GM18526 (cell line): ENCODE results near the gene RPN1.

Experiments used
- POLR2A ChIP-seq: IDR thresholded peaks from 3 replicates; pipeline ENCODE4 v1.6.1; 2011; ENCODE audit not compliant: insufficient read length; ENCODE audit errors: extremely low read depth

Gene RPN1

DNA sequence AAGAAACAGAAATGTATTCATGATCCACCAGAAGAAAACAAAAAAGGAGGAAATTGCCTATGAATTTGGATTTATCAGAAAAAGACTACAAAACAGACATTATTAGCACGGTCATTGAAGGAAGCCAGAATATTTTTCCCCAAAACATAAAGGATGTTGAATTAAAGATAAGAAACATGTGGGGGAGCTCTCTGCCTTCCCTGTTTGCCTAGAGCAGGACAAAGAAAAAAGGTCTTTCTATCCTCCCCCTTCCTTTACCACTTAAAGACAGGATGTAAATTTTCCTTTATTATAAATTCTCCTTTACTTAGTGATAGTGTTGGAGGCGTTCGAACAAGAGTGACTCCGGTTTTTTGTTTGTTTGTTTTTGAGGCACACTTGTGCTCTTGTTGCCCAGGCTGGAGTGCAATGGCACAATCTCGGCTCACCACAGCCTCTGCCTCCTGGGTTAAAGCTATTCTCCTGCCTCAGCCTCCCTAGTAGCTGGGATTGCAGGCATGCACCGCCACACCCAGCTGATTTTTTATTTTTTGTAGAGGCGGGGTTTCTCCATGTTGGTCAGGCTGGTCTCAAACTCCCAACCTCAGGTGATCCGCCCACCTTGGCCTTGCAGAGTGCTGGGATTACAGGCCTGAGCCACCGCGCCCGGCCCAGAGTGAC, 14.9 kb upstream of the RPN1 start:
- TF ChIP-seq POLR2A = no peak

DNA sequence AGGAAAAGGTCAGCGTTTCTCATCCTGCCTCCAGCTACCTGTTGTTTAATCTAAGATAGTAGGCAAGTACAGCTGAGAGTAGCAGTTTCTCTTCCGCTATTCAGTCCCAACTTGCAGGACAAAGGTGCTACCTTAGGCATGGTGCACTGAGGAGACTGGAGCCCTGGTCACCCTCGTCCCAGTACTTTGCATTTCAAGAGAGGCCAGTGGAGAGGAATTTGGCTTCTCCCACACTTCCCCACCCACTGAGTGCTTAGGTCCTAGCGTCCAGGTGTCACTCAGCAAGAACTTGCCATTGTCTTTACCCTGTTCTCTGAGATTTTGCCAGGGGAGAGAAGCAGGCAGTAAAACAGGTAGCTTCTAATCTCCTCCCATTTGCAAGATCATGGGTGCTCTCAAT, 12.5 kb upstream of the RPN1 start:
- no peak for TF ChIP-seq POLR2A

DNA sequence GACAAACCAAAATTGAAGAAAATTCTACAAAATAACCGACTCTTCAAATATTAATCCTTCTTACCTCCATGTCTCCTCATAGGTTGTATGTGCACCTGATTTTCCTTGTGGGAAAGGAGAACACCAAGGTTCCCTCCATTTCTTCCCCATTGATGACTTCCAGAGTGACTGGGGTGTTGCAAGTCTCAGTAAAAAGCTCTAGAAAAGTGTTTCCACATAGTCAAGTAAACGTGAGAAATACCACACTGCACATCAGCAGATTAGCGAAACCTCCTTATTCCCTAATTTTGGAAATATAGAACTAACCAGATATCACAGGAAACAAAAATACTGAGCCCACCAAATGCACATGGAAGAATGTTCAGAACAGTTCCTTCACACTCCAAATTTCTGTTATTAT, 4.9 kb upstream of the RPN1 start:
- TF ChIP-seq POLR2A = no peak

DNA sequence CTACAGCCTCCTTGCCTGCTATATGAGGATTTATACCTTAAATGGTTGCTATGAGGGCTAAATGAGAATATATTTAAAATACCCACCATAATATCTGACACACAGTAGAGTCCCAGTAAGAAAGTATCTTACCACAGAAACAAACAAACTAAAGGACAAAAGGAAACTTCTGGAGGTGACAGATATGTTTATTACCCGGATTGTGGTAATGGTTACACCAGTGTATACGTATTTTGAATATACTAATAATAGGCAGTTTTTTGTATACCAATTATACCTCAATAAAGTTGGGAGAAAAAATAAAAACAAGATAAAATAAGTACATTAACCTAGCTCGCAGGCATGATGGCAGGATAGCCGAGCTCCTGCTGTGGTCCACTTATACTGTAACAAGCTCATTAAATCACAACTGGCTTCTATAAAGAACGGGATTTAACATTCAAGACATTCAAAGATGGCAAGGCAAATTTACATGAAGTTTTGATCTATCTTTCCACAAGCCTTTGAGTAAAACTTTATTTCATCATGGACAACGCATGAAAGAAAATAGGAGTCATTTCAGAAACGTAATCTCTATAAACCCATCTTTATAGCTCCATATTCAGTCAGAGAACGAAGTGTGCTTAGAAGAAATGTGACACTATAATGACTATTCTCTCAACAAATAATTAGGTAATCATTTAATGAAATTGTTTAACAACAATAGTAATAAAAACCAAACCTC, 1.5 kb downstream of the RPN1 start:
- TF ChIP-seq POLR2A = no peak

DNA sequence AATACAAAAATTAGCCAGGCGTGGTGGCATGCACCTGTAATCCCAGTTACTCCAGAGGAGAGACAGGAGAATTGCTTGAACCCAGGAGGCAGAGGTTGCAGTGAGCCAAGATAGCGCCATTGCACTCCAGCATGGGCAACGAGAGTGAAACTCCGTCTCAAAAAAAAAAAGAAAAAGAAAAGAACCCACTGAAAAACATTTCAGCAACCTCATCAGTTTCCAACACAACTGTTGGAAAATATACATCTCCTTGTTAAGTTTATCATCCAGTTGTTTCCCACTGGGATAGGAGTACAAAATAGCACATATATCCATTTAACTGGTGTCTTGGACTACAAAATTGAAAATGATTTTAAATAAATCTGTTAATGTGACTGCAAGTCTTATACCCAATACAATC, 2.2 kb downstream of the RPN1 start:
- no peak for TF ChIP-seq POLR2A

DNA sequence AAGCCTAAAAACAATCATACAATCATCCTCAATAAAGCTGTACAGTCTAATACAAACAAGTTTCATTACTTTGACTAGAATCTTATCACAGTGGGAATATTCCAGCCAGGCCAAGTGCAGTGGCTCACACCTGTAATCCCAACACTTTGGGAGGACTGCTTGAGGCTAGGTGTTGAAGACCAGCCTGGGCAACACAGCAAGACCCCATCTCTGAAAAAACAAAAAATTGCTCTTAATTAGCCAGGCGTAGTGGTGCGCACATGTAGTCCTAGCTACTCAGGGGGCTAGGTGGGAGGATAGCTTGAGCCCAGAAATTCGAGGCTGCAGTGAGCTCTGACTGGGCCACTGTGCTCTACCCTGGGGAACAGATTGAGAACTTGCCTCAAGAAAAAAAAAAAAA, 3.3 kb downstream of the RPN1 start:
- no peak for TF ChIP-seq POLR2A

DNA sequence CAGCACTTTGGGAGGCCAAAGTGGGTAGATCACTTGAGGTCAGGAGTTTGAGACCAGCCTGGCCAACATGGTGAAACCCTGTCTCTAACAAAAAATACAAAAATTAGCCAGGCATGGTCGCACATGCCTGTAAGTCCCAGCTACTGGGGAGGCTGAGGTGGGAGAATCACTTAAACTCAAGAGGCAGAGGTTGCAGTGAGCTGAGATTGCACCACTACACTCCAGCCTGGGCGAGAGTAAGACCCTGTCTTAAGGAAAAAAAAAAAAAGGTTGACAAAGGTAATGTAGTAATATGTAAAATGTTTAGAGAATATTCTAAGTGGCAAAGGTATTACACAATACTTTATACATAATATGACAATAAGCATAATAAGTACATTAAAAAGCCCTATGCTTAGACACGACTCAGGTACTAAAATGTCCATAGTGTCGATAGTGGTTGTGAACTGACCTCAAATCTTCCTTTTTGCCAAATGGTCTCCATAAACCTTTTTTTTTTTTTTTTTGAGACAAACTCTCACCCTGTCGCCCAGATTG, 16.5 kb downstream of the RPN1 start:
- no peak for TF ChIP-seq POLR2A

DNA sequence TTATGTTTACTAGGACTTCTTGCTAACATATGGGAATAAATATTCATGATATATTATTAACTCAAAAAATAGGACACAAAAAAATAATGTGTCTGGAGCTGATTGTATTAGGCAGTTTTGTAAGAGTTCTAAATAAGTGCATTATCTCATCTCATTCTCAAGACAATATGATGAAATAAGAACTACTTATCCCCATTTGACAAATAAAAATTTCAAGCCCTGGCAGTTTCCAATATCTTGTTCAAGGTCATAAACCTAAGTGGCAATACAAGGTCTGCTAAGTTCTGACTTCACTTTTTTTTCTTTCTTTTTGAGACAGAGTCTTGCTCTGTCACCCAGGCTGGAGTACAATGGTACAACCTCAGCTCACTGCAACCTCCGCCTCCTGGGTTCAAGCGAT, 18.3 kb downstream of the RPN1 start:
- no peak for TF ChIP-seq POLR2A

DNA sequence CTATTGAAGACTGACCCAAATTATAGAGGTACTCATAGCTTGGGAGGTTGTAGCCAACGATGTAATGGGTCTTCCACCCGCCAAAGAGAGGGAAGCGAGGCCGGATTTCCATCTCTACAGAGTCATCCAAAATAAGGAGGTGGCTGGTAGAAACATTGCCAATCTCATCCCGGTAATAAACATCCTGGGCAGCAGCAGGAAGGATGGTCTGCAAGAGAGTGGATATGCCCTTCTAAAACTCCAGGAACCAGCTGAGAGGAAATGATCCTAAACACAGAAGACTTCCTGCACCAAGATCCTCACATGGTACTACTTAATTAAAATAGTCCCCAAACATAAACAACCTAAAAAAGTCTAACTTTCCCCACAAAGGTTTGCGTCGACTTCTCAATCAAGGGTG, 20.7 kb downstream of the RPN1 start:
- TF ChIP-seq POLR2A = no peak

DNA sequence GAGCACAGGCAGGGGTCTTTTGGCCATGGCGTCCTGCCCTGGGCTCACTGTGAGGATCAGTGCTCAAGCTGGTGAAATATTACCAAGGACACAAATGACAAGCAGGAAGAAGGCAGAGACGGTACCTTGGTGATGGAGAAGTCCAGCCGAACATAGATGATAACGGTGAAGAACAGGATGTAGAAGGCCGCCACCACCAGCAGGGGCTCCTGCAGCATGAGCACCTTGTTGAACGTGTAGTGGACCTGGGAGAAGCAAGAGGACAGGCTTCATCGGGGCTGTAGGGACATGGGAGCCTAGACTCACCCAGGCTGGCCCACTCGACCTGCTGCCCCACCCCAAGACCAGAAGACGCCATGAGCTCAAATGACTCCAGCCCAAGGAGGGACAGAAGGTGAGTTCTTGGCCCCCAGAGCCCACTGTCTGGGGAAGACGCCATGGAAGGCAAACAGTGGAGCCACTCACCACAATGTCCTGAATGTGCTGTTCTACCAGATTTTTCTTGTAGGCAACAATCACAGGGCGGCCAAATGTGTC, 25.1 kb downstream of the RPN1 start:
- TF ChIP-seq POLR2A = no peak

DNA sequence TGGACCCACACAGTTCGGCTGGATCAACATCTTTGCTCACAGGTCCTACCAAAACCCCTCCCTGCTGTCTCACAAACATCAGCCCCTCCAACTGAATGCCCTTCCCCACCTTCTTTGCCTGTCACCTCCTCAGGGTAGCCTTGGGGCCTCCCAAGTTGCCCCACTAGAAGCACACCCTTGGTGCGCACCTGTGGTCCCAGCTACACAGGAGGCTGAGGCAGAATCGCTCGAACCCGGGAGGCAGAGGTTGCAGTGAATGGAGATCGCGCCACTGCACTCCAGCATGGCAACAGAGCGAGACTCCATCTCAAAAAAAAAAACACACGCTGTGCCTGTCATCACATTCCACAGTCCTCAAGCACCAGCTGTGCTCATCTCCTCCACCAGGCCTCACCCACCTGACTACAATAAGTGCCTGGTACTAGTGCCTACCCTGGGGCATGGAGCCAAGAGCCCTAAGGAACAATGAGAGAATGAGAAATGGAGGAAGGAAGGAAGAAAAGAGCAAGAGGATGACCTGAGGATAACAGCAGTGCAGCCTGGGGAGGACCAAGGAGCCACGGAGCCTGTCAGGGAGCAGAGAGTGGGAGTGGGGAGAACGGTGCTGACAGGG, 26.0 kb downstream of the RPN1 start:
- no peak for TF ChIP-seq POLR2A

DNA sequence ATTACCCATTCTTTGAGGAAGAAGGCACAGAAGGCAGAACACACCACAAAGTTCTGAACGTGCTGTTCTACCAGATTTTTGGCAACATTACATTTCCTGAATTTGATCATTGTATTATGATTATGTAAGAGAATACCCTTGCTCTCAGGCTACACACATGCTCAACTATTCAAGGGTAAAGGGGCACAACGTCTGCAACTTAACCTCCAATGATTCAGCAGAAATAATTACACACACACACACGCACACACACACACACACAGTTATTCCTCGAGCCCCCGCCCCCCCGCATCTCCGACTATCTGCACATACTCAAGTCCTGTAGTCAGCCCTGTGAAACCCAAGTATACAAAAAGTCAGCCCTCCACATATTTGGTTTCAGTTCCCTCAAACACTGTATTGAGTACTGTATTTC, 26.8 kb downstream of the RPN1 start:
- TF ChIP-seq POLR2A = no peak

DNA sequence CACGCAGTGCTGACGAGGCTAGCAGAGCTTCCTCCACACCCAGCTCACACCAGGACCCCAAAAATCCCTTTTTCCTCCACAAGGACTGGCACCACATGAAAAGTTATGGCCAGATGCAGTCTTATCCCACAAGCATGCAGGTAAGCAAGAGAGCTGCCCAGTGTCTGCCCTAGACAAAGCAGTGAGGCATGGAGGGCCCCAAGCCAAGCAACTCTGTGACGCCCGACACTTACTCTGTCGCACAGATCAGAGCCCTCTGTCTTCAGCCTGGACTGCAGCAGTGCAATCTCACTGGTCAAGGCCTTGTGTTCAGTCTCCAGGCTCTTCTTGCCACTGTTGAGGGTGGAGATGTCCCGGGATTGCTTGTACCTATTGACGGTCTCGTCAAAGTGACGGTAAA, 28.7 kb downstream of the RPN1 start:
- TF ChIP-seq POLR2A = no peak

DNA sequence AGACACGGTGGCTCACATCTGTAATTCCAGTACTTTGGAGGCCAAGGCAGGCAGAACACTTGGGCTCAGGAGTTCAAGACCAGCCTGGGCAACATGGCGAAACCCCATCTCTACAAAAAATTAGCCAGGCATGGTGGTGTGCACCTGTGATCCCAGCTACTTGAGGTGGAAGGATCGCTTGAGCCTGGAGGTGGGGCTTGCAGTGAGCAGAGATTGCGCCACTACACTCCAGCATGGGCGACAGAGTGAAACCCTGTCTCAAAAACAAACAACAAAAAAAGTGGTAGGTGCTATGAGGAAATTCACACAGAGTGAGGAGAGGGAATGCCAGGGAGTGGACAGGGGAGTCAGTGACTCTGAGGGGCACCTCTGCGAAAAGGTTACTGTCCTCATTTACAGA, 29.4 kb downstream of the RPN1 start:
- TF ChIP-seq POLR2A = no peak

DNA sequence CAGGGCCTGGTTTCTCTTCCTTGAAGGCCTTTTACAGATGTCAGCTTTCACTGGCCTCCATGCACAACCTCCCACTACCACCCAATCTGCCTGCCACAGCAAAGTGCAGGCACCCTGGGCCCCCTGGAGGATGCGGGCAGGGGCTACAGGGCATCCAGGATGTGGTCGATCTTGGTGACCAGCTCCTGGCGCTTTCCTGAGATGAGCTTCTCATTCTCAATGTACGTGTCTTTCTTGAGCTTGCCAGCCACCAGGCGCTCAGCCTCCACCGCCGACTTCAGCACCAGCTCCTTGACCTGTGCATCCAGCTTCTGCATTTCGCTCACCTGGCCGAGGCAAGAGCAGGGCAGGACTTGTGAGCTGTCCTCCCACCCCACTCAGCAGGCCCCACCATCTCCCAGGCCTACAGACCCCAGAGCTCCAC, 30.3 kb downstream of the RPN1 start:
- TF ChIP-seq POLR2A = no peak
